ENCODE data around the gene ELOVL7. TPM values are rescaled to one million over a fixed set of nuclear protein-coding genes. Genes with fewer than 3 reads are reported as not detected.

Gene ELOVL7
- total RNA-seq, 1 experiment from 2014 or later: 2.5 TPM

DNA sequence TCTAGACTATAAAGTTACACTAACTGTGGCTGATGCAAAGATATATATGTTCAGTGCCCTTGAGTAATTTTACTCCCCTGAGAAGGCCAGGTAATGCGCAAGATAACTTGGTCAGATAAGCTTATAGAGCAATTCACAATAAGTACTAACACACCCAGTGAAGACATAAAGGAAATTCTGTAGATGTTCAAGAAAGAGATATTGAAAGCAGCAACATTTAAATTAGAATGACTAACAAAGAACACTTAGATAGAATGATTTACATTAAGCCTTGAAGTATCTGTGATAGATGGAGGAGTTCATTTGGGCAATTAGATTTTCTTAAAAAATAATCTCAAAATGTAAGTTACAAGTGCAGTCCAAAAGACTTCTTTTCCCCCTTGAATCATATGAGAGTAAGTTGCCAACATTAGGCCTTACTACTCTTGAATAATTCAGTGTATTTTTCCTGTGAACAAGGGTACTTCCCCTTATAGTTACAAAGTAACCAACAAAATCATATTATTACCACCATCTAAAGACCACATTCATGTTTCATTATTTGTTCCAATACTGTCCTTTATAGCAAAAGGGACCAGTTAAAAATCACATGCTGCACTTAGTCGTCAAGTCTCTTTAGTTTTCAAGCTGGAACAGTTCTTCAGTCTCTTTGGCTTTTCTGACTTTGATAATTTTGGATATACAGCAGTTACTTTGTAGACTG lies 44.4 kb upstream of the ELOVL7 start:
- Histone ChIP-seq H3K56ac (ENCODE audit: insufficient read length, low read depth, low read length) (no peak overlapping the region), H2AFZ (ENCODE audit: low read length) (no peak overlapping the region), H3K23me2 (ENCODE audit: insufficient read length, low read depth, low read length, poor library complexity, severe bottlenecking) (no peaks in the 10 kb centered on the region), H2BK120ac (ENCODE audit: low read depth, low read length, poor library complexity, severe bottlenecking) (no peak overlapping the region), H2BK12ac (ENCODE audit: insufficient read length, low read depth, low read length) (no peak overlapping the region), H3K23ac (ENCODE audit: insufficient read length, low read depth, low read length) (no peak overlapping the region), H3K79me2 (ENCODE audit: insufficient read depth, low read length) (no peaks in the 10 kb centered on the region), H3K27me3 (ENCODE audit: insufficient read depth, low read length) (no peaks in the 10 kb centered on the region), H2AK5ac (ENCODE audit: insufficient read length, low read length) (no peak overlapping the region), H4K8ac (replicated peaks; ENCODE audit: insufficient read length, low read depth, low read length) (no peak overlapping the region), H2BK15ac (ENCODE audit: low read depth, low read length) (no peak overlapping the region), H3K27ac (ENCODE audit: insufficient read length, low read depth, low read length) (no peak overlapping the region), H2BK5ac (ENCODE audit: insufficient read length, low read length) (no peak overlapping the region), H3K14ac (ENCODE audit: insufficient read depth, low read length) (no peak overlapping the region), H2BK20ac (ENCODE audit: low read depth, low read length, poor library complexity, severe bottlenecking) (no peak overlapping the region), H4K20me1 (ENCODE audit: control insufficient read depth, insufficient read depth, insufficient read length) (no peaks in the 10 kb centered on the region), H3K79me1 (ENCODE audit: insufficient read depth, low read depth, low read length, poor library complexity, severe bottlenecking) (no peaks in the 10 kb centered on the region), H3T11ph (ENCODE audit: low read length) (no peak overlapping the region), H3K4me2 (ENCODE audit: insufficient read depth, insufficient read length, low read length) (no peak overlapping the region), H4K91ac (ENCODE audit: insufficient read length, low read depth, low read length) (no peak overlapping the region), H3K9ac (ENCODE audit: extremely low read depth, insufficient read length, low read length) (no peak overlapping the region), H3K4me1 (ENCODE audit: insufficient read depth, low read length) (no peaks in the 10 kb centered on the region; the same call in 1 of the 2 replicates), H4K5ac (ENCODE audit: insufficient read length, low read depth, low read length) (no peak overlapping the region), H3K4ac (ENCODE audit: low read depth, low read length) (no peak overlapping the region), H3K9me3 (ENCODE audit: control insufficient read depth, low read depth, low read length) (no peaks in the 10 kb centered on the region), H3K18ac (ENCODE audit: insufficient read length, low read depth, low read length) (no peak overlapping the region)
- Mint-ChIP-seq H3K9me3 (peaks cover 0 to 3% of the 10 kb centered on the region in 2 experiments; a peak in 2 of 5 replicates), H3K27me3 (ENCODE audit: low read depth) (no peaks in the 10 kb centered on the region), H3K4me3 (no peak overlapping the region), H3K36me3 (ENCODE audit: insufficient read depth in 1 of 3, low read depth in 3 of 3) (peaks cover 17 to 29% (median 18%) of the 10 kb centered on the region in 3 experiments), H3K4me1 (peaks cover 14 to 15% of the 10 kb centered on the region in 2 experiments), H3K27ac (no peak overlapping the region)
- no peak for DNase-seq
- WGBS (ENCODE audit: extremely low coverage, insufficient read length, low lambda C conversion rate): no CpG with 5 or more reads among the region's 2 CpGs
- TF ChIP-seq, protein P1, sequence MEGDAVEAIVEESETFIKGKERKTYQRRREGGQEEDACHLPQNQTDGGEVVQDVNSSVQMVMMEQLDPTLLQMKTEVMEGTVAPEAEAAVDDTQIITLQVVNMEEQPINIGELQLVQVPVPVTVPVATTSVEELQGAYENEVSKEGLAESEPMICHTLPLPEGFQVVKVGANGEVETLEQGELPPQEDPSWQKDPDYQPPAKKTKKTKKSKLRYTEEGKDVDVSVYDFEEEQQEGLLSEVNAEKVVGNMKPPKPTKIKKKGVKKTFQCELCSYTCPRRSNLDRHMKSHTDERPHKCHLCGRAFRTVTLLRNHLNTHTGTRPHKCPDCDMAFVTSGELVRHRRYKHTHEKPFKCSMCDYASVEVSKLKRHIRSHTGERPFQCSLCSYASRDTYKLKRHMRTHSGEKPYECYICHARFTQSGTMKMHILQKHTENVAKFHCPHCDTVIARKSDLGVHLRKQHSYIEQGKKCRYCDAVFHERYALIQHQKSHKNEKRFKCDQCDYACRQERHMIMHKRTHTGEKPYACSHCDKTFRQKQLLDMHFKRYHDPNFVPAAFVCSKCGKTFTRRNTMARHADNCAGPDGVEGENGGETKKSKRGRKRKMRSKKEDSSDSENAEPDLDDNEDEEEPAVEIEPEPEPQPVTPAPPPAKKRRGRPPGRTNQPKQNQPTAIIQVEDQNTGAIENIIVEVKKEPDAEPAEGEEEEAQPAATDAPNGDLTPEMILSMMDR (conservative IDR thresholded peaks at IDR 0.05): no peak
